Mononuclear cell (primary cell): ENCODE measurements around the gene CNTLN. TPM values are rescaled to one million over a fixed set of nuclear protein-coding genes. Genes with fewer than 3 reads are reported as not detected.
"Not testable (repeated sequence)": the region's sequence is repeated elsewhere in the genome, so short reads cannot be mapped to it uniquely, and the experiment has no call there.

Experiments
- H3K27me3 ChIP-seq: 2 replicates; pipeline ENCODE4 v1.6.0; 2011; ENCODE audit warnings: low read length, control low read depth; ENCODE audit not compliant: insufficient read depth
- H3K4me1 ChIP-seq: 2 replicates; pipeline ENCODE4 v1.5.1; 2011; ENCODE audit warnings: mild to moderate bottlenecking, low read length, control low read depth; ENCODE audit not compliant: insufficient read depth
- H3K4me3 ChIP-seq: 2 replicates; pipeline ENCODE4 v1.5.1; 2011; ENCODE audit warnings: mild to moderate bottlenecking, low read length, moderate library complexity
- H3K9me3 ChIP-seq: 2 replicates; pipeline ENCODE4 v1.5.1; 2011; ENCODE audit warnings: low read depth, mild to moderate bottlenecking, control low read depth, low read length
- total RNA-seq: library from RNA; depleted of rRNA; stranded (reverse); fragments of >200 nt; gene quantifications from one replicate; pipeline ENCODE4 v1.2.3, GENCODE V29; 2012

The CNTLN gene
- total RNA-seq, 1 donor, result 4.7 TPM

GRCh38 chr9:17520268-17521064 lies 385.6 kb downstream of the CNTLN start:
- Histone ChIP-seq H3K4me3 (no peak overlapping the region), H3K4me1 (no peaks in the 10 kb centered on the region), H3K9me3 (no peaks in the 10 kb centered on the region), H3K27me3 (no peaks in the 10 kb centered on the region)

GRCh38 chr9:17521100-17521855 lies 386.4 kb downstream of the CNTLN start:
- H3K4me1 ChIP-seq, result no peaks in the 10 kb centered on the region
- H3K4me3 ChIP-seq, result no peak overlapping the region
- no peaks in the 10 kb centered on the region for H3K27me3 ChIP-seq
- H3K9me3 ChIP-seq, result no peaks in the 10 kb centered on the region

GRCh38 chr9:17526726-17527125 lies 391.9 kb downstream of the CNTLN start:
- H3K27me3 ChIP-seq, H3K4me3 ChIP-seq, H3K4me1 ChIP-seq, H3K9me3 ChIP-seq: not testable (repeated sequence)

GRCh38 chr9:17528859-17529258 lies 394.0 kb downstream of the CNTLN start:
- Histone ChIP-seq H3K9me3 (no peaks in the 10 kb centered on the region), H3K4me3 (no peak overlapping the region), H3K27me3 (no peaks in the 10 kb centered on the region), H3K4me1 (no peaks in the 10 kb centered on the region)

- H3K9me3 ChIP-seq, result no peaks in the 10 kb centered on the region
- H3K27me3 ChIP-seq, result no peaks in the 10 kb centered on the region
- no peak overlapping the region for H3K4me3 ChIP-seq
- no peaks in the 10 kb centered on the region for H3K4me1 ChIP-seq
Observed at GRCh38 chr9:17531642-17532254, 396.9 kb downstream of the CNTLN start.

GRCh38 chr9:17532461-17532860 lies 397.6 kb downstream of the CNTLN start:
- Histone ChIP-seq H3K27me3 (no peaks in the 10 kb centered on the region), H3K9me3 (no peaks in the 10 kb centered on the region), H3K4me3 (no peak overlapping the region), H3K4me1 (no peaks in the 10 kb centered on the region)

- Histone ChIP-seq H3K4me1 (no peaks in the 10 kb centered on the region), H3K27me3 (no peaks in the 10 kb centered on the region), H3K4me3 (no peak overlapping the region), H3K9me3 (no peaks in the 10 kb centered on the region)
Observed at GRCh38 chr9:17535176-17535575, 400.3 kb downstream of the CNTLN start.

GRCh38 chr9:17536027-17536426 lies 401.2 kb downstream of the CNTLN start:
- no peaks in the 10 kb centered on the region for H3K4me1 ChIP-seq
- H3K4me3 ChIP-seq, result no peak overlapping the region
- no peaks in the 10 kb centered on the region for H3K27me3 ChIP-seq
- no peaks in the 10 kb centered on the region for H3K9me3 ChIP-seq

GRCh38 chr9:17551023-17551422 lies 416.2 kb downstream of the CNTLN start:
- Histone ChIP-seq H3K4me1 (no peaks in the 10 kb centered on the region), H3K27me3 (no peaks in the 10 kb centered on the region), H3K9me3 (no peaks in the 10 kb centered on the region), H3K4me3 (no peak overlapping the region)
